IMR-90 (cell line): ENCODE results near the gene TXNDC11. TPM values are rescaled to one million over a fixed set of nuclear protein-coding genes. Genes with fewer than 3 reads are reported as not detected.

Source experiments
- ATAC-seq: fragments of 200-7000 bp; cut with Tn5 transposase; 2 replicates; pipeline ENCODE4 v1.9.1; 2020; ENCODE audit warnings: low read depth, mild to moderate bottlenecking, moderate library complexity
- BruUV-seq: library from RNA; stranded (reverse); fragments of 400-500 nt; replicated peaks from 2 replicates; lab custom pipeline; 2021; lab: Mats Ljungman, UMichigan
- CTCF ChIA-PET: fragments of 300-600 bp; formaldehyde crosslinking; extraction: SDS; loops from one replicate; lab custom pipeline; 2021; ENCODE audit warnings: antibody characterized with exemption; lab: Yijun Ruan, JAX
- POLR2A ChIA-PET: fragments of 300-600 bp; sonication (Branson Sonifier 250); formaldehyde crosslinking; loops from one replicate; lab custom pipeline; 2022; ENCODE audit warnings: antibody characterized with exemption; ENCODE audit not compliant: unreplicated experiment; lab: Charles Lee
- DNase-seq: peaks from one replicate; pipeline ENCODE4 v3.0.0; 2013
- H2AFZ ChIP-seq: replicated peaks from 2 replicates; pipeline ENCODE3; 2013; ENCODE audit warnings: low read length, mild to moderate bottlenecking; ENCODE audit not compliant: poor library complexity
- H2AK5ac ChIP-seq: 2 replicates; pipeline ENCODE4 v1.6.1; 2013; ENCODE audit warnings: low read depth, low read length, inconsistent platforms
- H2AK9ac ChIP-seq: replicated peaks from 2 replicates; pipeline ENCODE3; 2013; ENCODE audit warnings: mild to moderate bottlenecking, low read depth, low read length, moderate library complexity; ENCODE audit not compliant: poor library complexity
- H2BK120ac ChIP-seq: 2 replicates; pipeline ENCODE4 v1.6.1; 2013; ENCODE audit warnings: low read depth, low read length, inconsistent platforms
- H2BK15ac ChIP-seq: 3 replicates; pipeline ENCODE4 v1.6.1; 2013; ENCODE audit warnings: low read depth, low read length, inconsistent platforms
- H2BK20ac ChIP-seq: 2 replicates; pipeline ENCODE4 v1.6.1; 2013; ENCODE audit warnings: low read depth, mild to moderate bottlenecking, inconsistent platforms, low read length, moderate library complexity
- H2BK5ac ChIP-seq: 2 replicates; pipeline ENCODE4 v1.6.1; 2013; ENCODE audit warnings: mild to moderate bottlenecking, low read depth, low read length, inconsistent platforms; ENCODE audit not compliant: poor library complexity, severe bottlenecking
- H3K14ac ChIP-seq: replicated peaks from 2 replicates; pipeline ENCODE4 v1.6.1; 2013; ENCODE audit warnings: low read depth, low read length, inconsistent platforms
- H3K18ac ChIP-seq: 2 replicates; pipeline ENCODE4 v1.6.1; 2013; ENCODE audit warnings: low read depth, low read length, control low read depth
- H3K23ac ChIP-seq: 2 replicates; pipeline ENCODE4 v1.6.1; 2013; ENCODE audit warnings: low read depth, low read length, inconsistent platforms
- H3K27ac ChIP-seq: 2 replicates; pipeline ENCODE4 v1.5.1; 2013; ENCODE audit warnings: mild to moderate bottlenecking, control low read depth, low read length; ENCODE audit not compliant: insufficient read depth
- H3K27me3 ChIP-seq: 2 replicates; pipeline ENCODE4 v1.6.1; 2013; ENCODE audit warnings: low read length; ENCODE audit not compliant: control insufficient read depth, insufficient read depth
- H3K36me3 ChIP-seq: 2 replicates; pipeline ENCODE4 v1.6.1; 2013; ENCODE audit warnings: low read length, mixed read lengths; ENCODE audit not compliant: control insufficient read depth, insufficient read depth
- H3K4ac ChIP-seq: 2 replicates; pipeline ENCODE4 v1.6.1; 2013; ENCODE audit warnings: low read depth, low read length, inconsistent platforms
- H3K4me1 ChIP-seq: 2 replicates; pipeline ENCODE4 v1.6.1; 2013; ENCODE audit warnings: low read length, mixed read lengths; ENCODE audit not compliant: control insufficient read depth, insufficient read depth
- H3K4me2 ChIP-seq: 2 replicates; pipeline ENCODE4 v1.6.1; 2013; ENCODE audit warnings: low read depth, mild to moderate bottlenecking, control low read depth, low read length, moderate library complexity
- H3K4me3 ChIP-seq: 2 replicates; pipeline ENCODE4 v1.5.1; 2013; ENCODE audit warnings: low read depth, mild to moderate bottlenecking, control low read depth, low read length, moderate library complexity; ENCODE audit not compliant: insufficient read depth
- H3K56ac ChIP-seq: 2 replicates; pipeline ENCODE4 v1.6.1; 2013; ENCODE audit warnings: low read length, inconsistent platforms; ENCODE audit not compliant: insufficient read depth; ENCODE audit errors: extremely low read depth
- H3K79me1 ChIP-seq, 2 experiments: 2 replicates each; pipeline ENCODE4 v1.6.1; 2013; ENCODE audit warnings: low read length in 2 of 2, inconsistent platforms in 1 of 2, low read depth in 1 of 2
- H3K9ac ChIP-seq: 2 replicates; pipeline ENCODE4 v1.6.1; 2013; ENCODE audit warnings: low read depth, low read length, control low read depth
- H3K9me1 ChIP-seq: 2 replicates; pipeline ENCODE4 v1.6.1; 2013; ENCODE audit warnings: low read length, inconsistent platforms; ENCODE audit not compliant: insufficient read depth
- H3K9me3 ChIP-seq: 2 replicates; pipeline ENCODE4 v1.6.1; 2013; ENCODE audit warnings: low read length; ENCODE audit not compliant: control insufficient read depth, insufficient read depth
- H4K20me1 ChIP-seq: 2 replicates; pipeline ENCODE4 v1.6.1; 2013; ENCODE audit warnings: low read length, inconsistent platforms; ENCODE audit not compliant: insufficient read depth
- H4K5ac ChIP-seq: 2 replicates; pipeline ENCODE4 v1.6.1; 2013; ENCODE audit warnings: mild to moderate bottlenecking, low read depth, low read length, control low read depth
- H4K8ac ChIP-seq, 2 experiments: 2 replicates each; pipeline ENCODE4 v1.6.1; 2013; ENCODE audit warnings: low read depth in 2 of 2, low read length in 2 of 2, control low read depth in 1 of 2, inconsistent platforms in 1 of 2
- H4K91ac ChIP-seq: 2 replicates; pipeline ENCODE4 v1.6.1; 2013; ENCODE audit warnings: low read depth, low read length, inconsistent platforms; ENCODE audit not compliant: insufficient read depth
- CEBPB ChIP-seq: IDR thresholded peaks from 2 replicates; pipeline ENCODE4 v1.6.1; 2012; ENCODE audit warnings: low read depth, low read length, improper control_type of control experiment
- POLR2A ChIP-seq: IDR thresholded peaks from 2 replicates; pipeline ENCODE4 v1.6.1; 2012; ENCODE audit warnings: mild to moderate bottlenecking, low read depth, low read length
- WGBS, 2 experiments: methylation state at CpG; one replicate each; pipeline versions ENCODE4 v1.1.5 to v1.1.7; 2013; ENCODE audit warnings: missing lambda C conversion rate in 2 of 2; ENCODE audit not compliant: insufficient read length in 1 of 2; ENCODE audit errors: extremely low coverage in 2 of 2; 5-methylcytosine and 5-hydroxymethylcytosine counted together
- dilution Hi-C: fragments of 300-500 bp; cut with HindIII; formaldehyde crosslinking; loops from one replicate; pipeline ENCODE4 v1.14.3; 2018; ENCODE audit warnings: low sequenced_read_pairs; ENCODE audit not compliant: unreplicated experiment
- in situ Hi-C: fragments of 300-500 bp; cut with MboI; formaldehyde crosslinking; loops from 3 replicates; pipeline ENCODE4 v1.14.3; 2019; ENCODE audit warnings: low sequenced_read_pairs, inconsistent platforms, mixed read lengths
- intact Hi-C: fragments of 100-400 bp; cut with micrococcal nuclease; formaldehyde crosslinking; loops from 2 replicates; pipeline ENCODE4 v1.10.0; 2022
- polyA plus RNA-seq, 3 experiments: library from polyadenylated mRNA; depleted of rRNA; stranded (reverse); fragments of >200 nt; gene quantifications; 2 replicates each; pipeline ENCODE4 v1.2.3, GENCODE V29; 2012; ENCODE audit warnings: low replicate concordance in 1 of 3
- total RNA-seq: library from RNA; depleted of rRNA; stranded (reverse); fragments of >200 nt; gene quantifications from 2 replicates; pipeline ENCODE4 v1.2.3, GENCODE V29; 2012

Gene TXNDC11
- total and polyA plus RNA-seq, 2 of the 4 experiments (the other 2 are of a cell fraction), result 25.3 to 42.9 TPM

DNA sequence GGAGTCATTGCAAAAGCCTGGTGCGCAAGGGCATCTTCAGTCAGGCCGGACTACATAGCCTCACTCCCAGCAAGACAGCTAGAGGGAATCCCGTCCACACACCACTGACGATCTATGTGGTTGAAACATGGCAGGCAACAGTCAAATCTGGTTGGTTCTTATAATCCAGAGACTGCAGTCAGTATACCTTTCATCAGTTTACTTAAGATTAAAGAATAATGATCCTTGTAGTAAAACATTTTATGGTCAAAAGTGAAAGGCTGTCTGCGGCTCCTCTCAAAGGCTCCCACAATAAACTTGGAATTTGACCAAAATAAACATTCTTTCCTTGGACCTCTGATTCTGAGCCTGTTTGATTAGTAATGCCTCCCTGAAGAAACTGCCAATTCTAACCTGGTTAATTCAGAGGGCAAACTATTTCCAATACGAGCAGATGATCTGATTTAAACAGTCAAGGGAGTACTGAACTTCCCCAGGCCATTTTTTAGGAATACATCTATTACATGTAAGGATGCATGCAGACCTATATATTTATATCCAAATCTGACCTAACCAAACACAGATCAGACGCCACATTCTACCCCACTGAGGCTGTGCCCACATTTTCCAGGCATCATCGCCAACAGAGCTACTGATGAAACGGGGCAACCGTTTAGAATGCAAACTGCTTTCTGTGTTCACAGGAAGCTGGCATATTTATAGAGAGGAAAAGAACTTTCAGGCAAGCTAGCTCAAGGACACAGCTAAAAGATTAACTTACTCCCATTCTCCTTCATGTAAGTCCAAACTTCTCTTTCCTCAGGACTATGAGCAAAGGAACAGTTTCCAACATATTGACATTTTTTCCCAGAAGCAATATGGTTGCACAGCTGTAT is 15.3 kb upstream of the TXNDC11 start:
- Histone ChIP-seq H2BK5ac (no peak overlapping the region), H3K79me1 (peaks cover 20 to 47% of the 10 kb centered on the region in 2 experiments), H3K9me1 (peaks cover 5% of the 10 kb centered on the region; the same call in 1 of the 2 replicates), H2AK5ac (no peak overlapping the region), H3K9me3 (no peaks in the 10 kb centered on the region), H3K18ac (no peak overlapping the region), H2BK120ac (no peak overlapping the region), H2AFZ (no peak overlapping the region), H3K4me3 (no peak overlapping the region), H4K8ac (peak overlapping the region in 1 of 2 experiments; percentile 7; a peak in 1 of 4 replicates), H3K27ac (no peak overlapping the region), H2BK15ac (no peak overlapping the region), H3K56ac (no peak overlapping the region), H3K4me1 (peaks cover 5% of the 10 kb centered on the region), H2BK20ac (no peak overlapping the region), H2AK9ac (no peak overlapping the region), H3K23ac (0 out of 2 replicates have a peak overlapping the region, but pooled peaks have one; percentile 39), H3K27me3 (no peaks in the 10 kb centered on the region), H3K36me3 (peaks cover 55% of the 10 kb centered on the region), H3K4ac (no peak overlapping the region), H4K5ac (no peak overlapping the region), H3K14ac (0 out of 2 replicates have a peak overlapping the region, but pooled peaks have one; percentile 51), H4K20me1 (peaks cover 3% of the 10 kb centered on the region; the same call in 1 of the 2 replicates), H3K9ac (no peak overlapping the region), H4K91ac (no peak overlapping the region), H3K4me2 (peak overlapping the region; percentile 11; the same call in 1 of the 2 replicates)
- ChIA-PET CTCF (interaction anchor here (0.5 kb wide), 1 partner anchor 14 kb away, joined by 3 read pairs; no protein-coding TSS in a partner anchor), POLR2A (no interaction called here)
- ATAC-seq (peak; percentile 73), DNase-seq (peak; percentile 70)
- in situ Hi-C loops (no loop called here), dilution Hi-C loops (no loop called here), intact Hi-C loops (no loop called here)
- BruUV-seq, result no TSS peak
- peak; percentile 19; the same call in 1 of the 2 replicates for TF ChIP-seq CEBPB
- no peak for TF ChIP-seq POLR2A
- WGBS, 2 experiments, result no CpG with 5 or more reads among the region's 10 CpGs
